Epithelial cell of prostate (primary cell): Measurements from ENCODE around the gene NDUFA13.

Experiments used
- DNase-seq: peaks from one replicate; pipeline ENCODE4 v3.0.0-alpha.2; 2011; ENCODE audit warnings: low read depth, low spot score
- H3K27ac ChIP-seq: fragments of 450-650 bp; 2 replicates; pipeline ENCODE4 v1.5.1; 2017; ENCODE audit warnings: mild to moderate bottlenecking

Gene NDUFA13

DNA sequence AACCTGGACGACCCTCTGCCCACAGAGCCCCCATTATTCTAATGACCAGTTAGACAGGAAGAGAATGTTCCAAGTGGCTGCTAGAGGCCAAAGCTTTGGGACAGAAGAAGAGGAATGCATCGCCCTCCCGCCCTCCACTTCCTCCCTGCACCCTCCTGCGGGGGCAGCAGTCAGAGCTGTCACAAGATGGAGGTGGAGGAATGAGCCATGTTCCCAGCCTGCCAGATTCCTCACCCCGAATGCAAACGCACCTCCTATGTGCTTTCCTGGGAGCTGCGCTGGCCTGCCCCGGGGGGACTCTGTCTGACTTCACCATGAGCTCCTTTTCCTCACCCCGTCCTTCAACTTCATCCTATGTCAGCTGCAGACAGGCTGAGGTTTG, 14.4 kb downstream of the NDUFA13 start:
- DNase-seq, result no peak

DNA sequence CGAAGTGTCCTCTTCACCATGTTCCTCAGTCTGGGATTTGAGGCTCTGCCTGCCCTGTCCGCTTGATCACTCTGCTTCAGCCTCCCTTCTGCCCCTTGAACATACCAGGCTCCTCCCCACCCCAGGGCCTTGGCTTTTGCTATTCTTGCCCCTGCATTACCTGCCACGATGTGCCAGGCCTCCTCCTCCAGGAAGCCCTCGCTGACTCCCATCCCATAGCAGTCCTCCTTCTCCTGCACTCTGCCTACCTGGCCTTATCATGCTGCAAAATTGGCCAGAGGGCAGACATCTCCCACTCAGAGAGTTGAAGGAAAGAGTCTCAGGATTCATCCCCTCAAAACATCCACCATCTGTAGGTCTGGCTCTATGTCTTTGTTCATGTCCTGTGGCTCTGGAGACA, 14.9 kb downstream of the NDUFA13 start:
- no peak overlapping the region for H3K27ac ChIP-seq
- no peak for DNase-seq

More for the DNA sequence above, 14.4 kb downstream of the NDUFA13 start:
- H3K27ac ChIP-seq, result no peak overlapping the region

DNA sequence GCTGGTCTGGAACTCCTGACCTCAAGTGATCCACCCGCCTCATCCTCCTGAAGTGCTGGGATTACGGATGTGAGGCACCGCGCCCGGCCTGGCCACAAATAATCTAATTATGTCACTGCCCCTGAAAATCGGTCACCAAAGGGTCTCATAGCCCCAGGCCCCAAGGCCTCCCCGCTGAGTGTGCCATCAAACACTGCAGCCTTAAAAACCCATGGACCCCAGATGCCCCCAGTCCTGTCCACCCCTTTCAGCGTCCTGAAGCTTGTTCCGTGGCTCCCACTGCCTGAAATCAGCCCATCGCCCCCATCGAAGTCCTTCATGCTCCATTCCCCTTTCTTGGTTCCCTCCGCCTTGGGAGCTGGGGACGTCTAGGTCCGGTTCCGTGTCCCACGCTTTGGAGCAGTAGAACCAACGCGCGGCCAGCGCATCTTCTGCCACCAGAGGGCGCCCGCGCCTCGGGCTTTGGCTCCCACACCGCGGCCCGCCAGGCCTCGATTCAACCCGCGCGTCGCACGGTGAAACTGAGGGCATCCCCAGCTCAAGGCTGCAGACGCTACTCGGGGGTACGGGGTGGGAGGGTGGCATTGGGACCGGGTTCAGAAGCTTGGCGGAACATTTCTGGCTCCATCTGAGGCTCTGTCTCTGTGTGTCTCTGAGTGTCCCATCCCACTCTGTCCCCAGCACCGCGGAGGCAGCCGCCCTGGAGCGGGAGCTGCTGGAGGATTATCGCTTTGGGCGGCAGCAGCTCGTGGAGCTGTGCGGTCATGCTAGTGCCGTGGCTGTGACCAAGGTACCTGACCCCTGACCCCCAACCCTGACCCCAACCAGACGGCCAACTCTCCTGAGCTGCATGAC, 16.2 kb downstream of the NDUFA13 start:
- no peak overlapping the region for H3K27ac ChIP-seq
- DNase-seq, result no peak

DNA sequence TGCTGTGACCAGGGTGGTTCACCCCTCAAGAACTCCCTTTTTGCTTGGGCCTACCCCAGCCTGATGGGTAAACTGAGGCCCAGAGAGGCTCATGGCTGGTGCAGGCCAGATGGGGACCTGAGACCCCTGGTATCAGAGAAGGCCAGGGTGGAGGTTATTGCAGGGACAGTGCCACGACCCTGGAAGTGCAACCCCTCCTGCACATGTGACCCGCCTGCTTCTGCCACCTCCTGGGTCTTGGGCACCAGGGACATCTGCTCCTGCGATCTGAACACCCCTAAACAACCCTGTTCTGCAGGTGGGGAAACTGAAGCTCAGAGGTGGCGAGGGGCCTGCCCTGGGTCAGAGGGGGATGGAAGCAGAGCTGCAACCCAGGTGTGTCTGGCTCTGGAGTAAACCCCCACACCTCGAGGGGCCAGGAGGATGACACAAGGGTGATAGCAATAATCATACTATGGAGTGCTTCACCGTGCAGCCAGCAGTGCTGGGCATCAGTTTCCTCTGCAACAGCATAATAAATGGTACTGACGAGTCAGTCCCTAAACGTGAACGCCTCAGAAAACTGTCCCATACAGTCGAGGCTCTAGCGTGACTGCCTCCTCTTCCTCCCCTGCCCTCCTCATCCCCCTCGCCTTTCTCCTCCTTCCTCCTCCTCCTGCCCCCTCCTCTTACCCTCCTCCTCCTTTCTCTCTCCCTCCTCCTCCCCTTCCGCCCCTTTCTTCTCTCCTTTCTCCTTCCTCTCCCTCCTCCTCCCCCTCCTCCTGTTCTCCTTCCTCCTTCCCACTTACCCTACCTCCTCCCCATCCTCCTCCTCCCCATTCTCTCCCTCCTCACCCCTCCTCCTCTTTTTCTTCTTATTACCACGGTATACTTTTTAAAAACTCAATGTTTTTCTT, 17.0 kb downstream of the NDUFA13 start:
- no peak for DNase-seq

DNA sequence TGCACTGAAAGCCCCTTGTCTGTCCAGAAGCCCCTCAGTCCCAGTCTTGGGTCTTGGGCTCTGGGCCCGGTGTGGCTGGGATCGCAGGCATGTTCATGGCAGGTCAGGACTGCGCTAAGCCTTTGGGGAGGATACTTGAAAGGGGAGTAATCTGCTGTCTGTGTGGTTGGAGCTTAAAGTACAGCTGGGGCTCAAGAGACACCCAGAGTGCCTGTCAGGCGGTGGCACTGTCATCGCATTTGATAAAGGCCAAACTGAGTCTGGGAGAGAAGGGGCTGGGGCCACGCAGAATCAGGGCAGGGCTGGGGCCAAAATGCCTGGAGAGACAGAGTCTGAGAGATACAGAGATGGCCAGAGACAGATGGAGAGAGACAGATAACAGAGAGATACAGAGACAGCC, 17.8 kb downstream of the NDUFA13 start:
- no peak for DNase-seq
- H3K27ac ChIP-seq, result no peak overlapping the region

More for the DNA sequence above, 17.0 kb downstream of the NDUFA13 start:
- no peak overlapping the region for H3K27ac ChIP-seq

DNA sequence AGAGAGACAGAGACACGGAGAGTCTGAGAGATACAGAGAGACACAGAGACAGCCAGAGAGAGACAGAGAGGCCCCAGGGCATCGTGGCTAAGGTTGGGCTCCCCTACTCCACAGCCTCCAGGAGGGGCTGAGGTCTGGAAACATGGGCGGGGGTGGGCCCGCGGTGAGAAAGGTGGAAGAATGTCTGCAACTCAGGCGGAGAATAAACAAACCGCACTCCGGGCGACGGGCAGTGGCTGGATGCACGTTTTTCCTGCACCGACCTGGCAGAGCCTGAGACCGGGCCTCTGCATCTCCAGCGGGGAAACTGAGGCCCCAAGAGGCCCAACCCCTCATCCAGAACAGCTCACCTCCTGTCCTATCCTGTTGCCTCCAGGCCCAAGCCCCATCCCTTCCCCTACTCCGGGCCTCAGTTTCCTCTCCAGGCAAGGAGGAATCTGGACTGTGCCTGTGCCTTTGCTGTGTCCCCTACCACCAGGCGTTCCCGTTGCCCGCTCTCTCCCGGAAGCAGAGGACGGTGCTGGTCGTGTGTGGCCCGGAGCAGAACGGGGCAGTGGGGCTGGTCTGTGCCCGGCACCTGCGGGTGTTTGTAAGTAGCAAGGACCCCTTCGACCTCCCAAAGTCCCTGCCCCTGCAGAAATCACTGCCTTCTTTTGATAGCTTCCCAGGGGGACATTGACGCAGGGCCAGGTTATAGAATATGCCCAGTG, 18.7 kb downstream of the NDUFA13 start:
- no peak overlapping the region for H3K27ac ChIP-seq
- no peak for DNase-seq

DNA sequence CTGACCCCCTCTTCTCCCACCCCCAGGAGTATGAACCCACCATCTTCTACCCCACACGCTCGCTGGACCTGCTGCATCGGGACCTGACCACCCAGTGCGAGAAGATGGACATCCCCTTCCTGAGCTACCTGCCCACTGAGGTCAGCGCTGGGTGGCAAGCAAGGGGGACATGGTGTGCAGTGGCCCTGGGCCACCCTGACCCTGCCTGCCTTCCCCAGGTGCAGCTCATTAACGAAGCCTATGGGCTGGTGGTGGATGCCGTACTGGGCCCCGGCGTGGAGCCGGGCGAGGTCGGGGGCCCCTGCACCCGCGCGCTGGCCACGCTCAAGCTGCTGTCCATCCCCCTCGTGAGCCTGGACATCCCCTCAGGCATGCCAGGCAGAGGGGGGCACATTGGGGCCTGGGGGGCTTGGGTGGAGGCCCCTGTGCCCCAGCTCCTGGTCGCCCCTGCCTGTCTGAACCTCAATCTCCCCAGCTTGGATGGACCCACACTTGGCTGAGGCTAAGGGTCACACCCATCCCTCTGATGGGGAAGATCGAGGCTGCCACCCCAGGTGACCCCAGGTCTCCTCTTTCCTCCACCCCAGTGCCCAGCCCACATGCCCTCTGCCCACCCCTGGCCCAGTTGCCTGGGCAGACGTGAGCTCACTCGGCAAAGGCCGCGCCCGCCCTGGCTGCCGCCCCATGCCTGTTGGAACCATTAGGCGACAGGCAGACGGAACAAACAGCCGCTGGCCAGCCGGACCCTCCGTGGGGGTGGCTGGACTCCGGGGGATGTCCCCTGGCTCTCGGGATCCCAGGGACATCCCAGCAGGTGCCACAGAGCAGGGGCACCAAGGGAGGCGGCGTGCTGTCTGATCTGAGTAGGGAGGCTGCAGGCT, 19.5 kb downstream of the NDUFA13 start:
- no peak for DNase-seq
- no peak overlapping the region for H3K27ac ChIP-seq

DNA sequence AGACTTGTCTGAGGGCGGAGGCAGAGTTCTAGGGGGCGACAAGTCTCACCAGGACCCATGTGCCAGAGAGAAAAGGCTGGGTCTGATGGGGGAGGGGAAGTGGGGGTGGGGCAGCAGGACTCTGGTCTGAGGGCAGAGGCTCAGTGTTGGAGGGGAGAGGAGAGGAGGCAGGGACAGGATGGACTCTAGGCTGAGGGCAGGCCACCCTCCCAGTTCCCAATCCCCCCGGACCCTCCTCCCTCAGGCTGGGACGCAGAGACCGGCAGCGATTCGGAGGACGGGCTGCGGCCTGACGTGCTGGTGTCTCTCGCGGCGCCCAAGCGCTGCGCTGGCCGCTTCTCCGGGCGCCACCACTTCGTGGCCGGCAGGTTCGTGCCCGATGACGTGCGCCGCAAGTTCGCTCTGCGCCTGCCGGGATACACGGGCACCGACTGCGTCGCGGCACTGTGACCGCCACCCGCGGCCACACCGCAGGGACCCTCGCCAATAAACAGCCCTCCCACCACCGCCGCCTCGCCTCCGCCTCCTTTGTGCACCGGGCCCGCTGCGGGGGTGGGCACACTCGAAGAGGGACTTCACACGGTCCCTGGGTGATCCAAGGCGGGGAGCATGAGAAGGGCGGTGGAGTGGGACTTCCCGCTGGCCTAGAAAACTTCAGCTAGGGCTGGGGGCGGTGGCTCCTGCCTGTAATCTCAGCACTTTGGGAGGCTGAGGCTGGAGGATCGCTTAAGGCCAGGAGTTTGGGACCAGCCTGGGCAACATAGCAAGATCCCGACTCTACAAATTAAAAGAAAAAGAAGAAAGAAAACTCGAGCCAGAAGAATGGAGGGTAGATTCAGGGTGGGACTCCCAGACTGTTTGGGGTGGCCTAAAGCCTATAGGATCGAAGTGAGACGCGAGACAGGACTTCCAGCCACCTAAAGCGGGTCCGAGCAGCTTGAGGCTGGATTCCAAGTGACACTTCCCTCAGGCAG, 21.3 kb downstream of the NDUFA13 start:
- no peak overlapping the region for H3K27ac ChIP-seq
- no peak for DNase-seq

DNA sequence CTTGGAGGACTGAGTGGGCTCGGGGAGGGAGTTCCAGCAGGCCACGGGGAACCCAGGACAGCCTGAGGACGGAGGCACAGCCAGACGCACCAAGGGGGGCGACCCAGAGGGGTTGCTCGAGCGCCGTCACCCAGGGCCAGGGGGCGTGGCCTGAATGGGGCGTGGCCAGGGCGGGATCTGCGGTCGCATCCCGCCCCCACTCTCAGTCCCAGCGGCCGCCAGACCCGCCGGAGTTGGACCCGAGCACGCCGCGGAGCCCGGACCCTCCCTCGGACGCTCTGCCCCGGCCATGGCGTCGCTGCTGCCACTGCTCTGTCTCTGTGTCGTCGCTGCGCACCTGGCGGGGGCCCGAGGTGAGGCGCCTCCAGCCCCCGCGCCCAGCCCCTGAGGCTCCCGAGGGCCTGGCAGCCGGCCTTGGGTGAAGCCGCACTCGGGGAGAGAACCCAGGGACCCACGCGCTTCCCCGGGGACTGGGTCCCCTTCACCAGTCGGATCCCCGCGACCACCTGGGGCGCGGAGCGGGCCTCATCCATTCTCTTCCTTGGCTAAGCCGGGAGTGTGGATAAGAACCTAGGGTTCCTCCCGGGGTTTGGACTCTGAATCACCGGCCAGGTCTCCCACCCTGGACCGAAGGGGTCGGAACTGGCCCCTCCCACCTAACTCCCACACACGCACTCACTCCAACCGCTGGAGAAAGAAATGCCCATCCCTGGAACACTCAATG, 22.2 kb downstream of the NDUFA13 start, which contains the start of gene CILP2:
Gene CILP2 (plus strand): TSS at position 205 of the 724 bp plus-strand sequence. CDS start 85 bp downstream, at position 290.
- no peak for DNase-seq
- H3K27ac ChIP-seq, result no peak within 1 kb of the TSS

DNA sequence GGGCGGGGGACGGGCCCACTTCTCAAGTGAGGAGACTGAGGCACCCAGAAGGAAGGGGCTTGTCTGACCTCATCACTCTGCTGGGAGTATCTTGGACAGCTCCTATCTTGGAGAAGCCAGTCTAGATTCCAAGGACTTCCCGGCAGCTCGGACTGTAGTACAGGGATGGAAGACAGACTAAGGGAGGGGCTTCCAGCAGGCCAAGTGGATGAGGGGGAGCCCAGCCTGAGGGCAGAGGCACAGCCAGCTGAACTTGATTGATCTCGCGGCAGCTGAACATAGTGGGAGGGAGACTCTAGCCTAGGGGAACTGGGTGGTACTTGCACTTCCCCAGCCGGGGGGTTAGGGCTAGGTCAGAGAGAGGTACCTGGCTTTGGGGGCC, 22.8 kb downstream of the NDUFA13 start:
- no peak for DNase-seq
- H3K27ac ChIP-seq, result no peak overlapping the region

DNA sequence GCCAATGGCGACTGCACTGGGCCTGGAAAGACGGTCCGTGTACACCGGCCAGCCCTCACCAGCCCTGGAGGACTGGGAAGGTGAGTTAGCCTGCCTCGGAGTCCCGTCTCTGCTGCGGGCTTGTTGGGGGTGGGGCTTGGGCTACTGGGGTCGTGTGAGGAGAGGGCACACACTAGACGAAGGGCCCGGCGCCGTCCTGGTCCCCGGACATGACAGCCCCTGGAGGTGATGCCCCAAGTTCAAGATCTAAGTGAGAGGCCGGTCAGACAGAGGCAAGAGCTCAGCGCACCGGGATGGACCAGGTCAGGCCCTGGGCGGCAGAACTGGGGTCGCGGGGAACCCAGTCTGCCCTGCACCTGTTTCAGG, 23.7 kb downstream of the NDUFA13 start:
- H3K27ac ChIP-seq, result no peak overlapping the region
- DNase-seq, result no peak

DNA sequence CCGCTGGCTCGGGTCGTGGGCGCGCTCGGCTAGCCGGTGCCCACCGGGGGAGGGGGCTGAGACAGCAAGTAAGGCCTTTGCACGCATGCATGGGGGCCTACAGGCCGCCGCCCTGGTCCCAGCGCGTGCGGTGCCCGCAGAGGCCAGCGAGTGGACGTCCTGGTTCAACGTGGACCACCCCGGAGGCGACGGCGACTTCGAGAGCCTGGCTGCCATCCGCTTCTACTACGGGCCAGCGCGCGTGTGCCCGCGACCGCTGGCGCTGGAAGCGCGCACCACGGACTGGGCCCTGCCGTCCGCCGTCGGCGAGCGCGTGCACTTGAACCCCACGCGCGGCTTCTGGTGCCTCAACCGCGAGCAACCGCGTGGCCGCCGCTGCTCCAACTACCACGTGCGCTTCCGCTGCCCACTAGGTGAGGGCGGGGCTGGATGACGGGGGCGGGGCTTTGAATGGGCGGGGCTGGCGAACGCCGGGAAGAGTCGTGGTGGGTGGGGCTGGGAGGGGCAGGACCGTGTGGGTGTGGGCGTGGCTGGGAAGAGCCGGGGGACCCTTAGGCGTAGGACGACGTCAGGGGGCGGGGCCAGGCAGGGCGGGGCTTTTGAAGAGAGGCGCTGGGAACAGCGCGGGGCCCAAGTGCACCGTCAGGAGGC, 24.2 kb downstream of the NDUFA13 start:
- no peak overlapping the region for H3K27ac ChIP-seq
- DNase-seq, result peak; percentile 5

DNA sequence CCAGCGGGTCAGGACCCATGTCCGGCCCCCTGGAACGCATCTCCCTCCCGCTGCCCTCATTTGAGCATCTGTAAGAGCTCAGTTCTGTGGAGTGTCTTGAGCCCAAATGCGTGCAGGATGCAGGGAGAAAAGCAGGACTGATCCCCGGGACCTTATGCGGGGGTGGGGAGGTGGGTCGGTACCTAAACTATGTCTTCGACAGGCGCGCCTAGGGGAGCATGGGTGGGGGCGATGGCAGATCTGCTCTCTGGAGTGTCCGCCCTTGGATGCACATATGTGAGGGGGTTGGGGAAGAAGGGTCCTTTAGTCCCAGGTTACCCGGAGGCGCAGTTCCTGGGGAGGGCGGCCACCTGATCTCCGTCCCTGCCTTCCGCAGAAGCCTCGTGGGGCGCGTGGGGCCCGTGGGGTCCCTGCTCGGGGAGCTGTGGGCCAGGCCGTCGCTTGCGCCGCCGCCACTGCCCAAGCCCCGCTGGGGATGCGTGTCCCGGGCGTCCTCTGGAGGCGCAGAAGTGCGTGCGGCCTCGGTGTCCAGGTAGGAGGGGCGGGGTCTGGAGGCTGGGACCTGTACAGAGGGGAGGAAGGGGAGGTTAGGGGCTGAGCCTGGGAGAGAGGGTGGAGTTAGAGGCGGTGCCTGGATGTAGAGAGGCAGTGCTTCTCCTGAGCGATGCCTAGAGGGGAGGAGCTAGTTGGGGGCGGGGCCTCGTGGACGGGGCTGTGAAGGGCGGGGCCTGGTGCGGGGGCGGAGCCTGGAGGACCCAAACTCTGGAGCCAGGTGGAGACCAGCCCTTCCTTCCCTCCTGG, 24.9 kb downstream of the NDUFA13 start:
- peak; percentile 12 for DNase-seq
- no peak overlapping the region for H3K27ac ChIP-seq

DNA sequence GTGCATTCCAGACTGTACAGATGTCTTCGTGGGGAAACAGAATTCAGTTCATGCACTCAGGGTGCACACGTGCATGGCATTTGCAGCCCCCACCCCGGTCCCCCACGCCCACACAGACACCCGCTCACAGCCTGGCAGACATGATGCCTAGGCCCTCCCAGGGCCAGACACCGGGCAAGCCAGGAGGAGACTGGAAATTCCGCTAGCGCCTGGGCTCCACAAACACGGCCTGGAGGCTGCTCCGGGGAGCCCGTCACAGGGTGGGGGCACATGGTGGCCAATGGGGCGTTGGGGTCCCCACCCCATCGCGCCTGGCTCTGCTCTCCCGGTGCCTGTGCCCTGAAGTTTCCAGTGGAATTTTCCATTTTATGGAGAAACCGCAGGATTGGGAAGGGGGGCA, 25.6 kb downstream of the NDUFA13 start:
- DNase-seq, result no peak
- H3K27ac ChIP-seq, result no peak overlapping the region

DNA sequence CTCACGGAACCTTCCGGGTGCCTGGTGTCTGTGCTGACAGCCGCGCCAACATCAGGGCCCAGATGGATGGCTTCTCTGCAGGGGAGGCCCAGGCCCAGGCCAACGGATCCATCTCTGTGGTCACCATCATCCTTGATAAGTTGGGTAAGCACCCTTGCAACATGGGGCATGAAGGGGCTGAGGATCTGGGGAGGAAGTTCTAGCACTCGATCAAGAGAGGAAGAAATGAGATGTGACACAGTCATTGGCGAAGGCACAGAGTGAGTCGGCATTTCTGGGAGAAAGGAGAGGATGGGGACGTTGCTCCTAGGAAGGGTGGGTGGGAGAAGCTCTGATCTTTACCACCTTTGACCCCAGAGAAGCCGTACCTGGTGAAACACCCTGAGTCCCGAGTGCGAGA, 26.5 kb downstream of the NDUFA13 start:
- no peak for DNase-seq
- H3K27ac ChIP-seq, result no peak overlapping the region

DNA sequence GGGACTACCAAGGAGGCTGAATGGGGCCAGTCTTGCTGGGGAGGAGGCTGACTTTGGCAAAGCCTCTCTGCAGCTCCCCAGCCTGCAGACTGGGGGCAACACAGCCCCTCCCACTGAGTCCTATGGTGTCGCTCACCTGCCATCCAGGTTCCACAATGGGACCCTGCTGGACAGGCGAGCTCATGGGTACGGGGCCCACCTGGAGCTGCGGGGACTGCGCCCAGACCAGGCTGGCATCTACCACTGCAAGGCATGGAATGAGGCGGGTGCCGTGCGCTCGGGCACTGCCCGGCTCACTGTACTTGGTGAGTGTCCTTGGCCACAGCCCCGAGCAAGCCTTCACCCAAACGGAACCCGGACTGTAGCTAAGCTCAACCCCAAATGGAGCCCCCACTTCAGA, 27.1 kb downstream of the NDUFA13 start:
- DNase-seq, result no peak
- H3K27ac ChIP-seq, result no peak overlapping the region

DNA sequence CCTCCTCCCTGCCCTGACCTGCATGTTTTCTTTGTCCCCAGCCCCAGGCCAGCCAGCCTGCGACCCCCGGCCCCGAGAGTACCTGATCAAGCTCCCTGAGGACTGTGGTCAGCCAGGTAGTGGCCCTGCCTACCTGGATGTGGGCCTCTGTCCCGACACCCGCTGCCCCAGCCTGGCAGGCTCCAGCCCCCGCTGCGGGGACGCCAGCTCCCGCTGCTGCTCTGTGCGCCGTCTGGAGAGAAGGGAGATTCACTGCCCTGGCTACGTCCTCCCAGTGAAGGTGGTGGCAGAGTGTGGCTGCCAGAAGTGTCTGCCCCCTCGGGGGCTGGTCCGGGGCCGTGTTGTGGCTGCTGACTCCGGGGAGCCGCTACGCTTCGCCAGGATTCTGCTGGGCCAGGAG, 27.6 kb downstream of the NDUFA13 start:
- no peak overlapping the region for H3K27ac ChIP-seq

More for the DNA sequence above, 27.6 kb downstream of the NDUFA13 start:
- DNase-seq, result no peak
